Pancreas (tissue), 10 donors: ENCODE results near the gene MORC2. TPM values are rescaled to one million over a fixed set of nuclear protein-coding genes. Genes with fewer than 3 reads are reported as not detected.
A peak's percentile ranks its signal among the peaks of the same experiment; 100 is the strongest.

ENCODE experiments used
- ATAC-seq, 4 donors: fragments of 200-7000 bp; cut with Tn5 transposase; one replicate each; pipeline versions ENCODE4 v1.8.0 to v1.9.1; 2020; ENCODE audit warnings: mild to moderate bottlenecking in 4 of 4, moderate library complexity in 4 of 4
- DNase-seq, 6 donors: peaks; one replicate each; pipeline ENCODE4 v3.0.0-alpha.2; 2020
- FAIRE-seq: peaks from 2 replicates; lab custom pipeline; 2012; peaks lifted over from hg19 to GRCh38; lab: Jason Lieb, UNC
- H3K27ac ChIP-seq, 4 donors: fragments of 200-600 bp; sonication (generic); 1 replicate in 3 of 4; 2 replicates in 1 of 4; pipeline versions ENCODE4 v1.5.0 to v1.8.0; 2020
- H3K27me3 ChIP-seq, 4 donors: fragments of 200-600 bp; one replicate each; pipeline ENCODE4 v1.8.0; 2021
- H3K36me3 ChIP-seq, 3 donors: fragments of 200-600 bp; sonication (generic) in 1 of 3; one replicate each; pipeline versions ENCODE4 v1.5.0 to v1.8.0; 2020 to 2021
- H3K4me1 ChIP-seq, 3 donors: fragments of 200-600 bp; one replicate each; pipeline ENCODE4 v1.8.0; 2021
- H3K4me3 ChIP-seq, 4 donors: fragments of 200-600 bp; sonication (generic) in 2 of 4; one replicate each; pipeline versions ENCODE4 v1.5.0 to v1.8.0; 2020 to 2021
- H3K9me3 ChIP-seq, 4 donors: fragments of 200-600 bp; one replicate each; pipeline ENCODE4 v1.8.0; 2021
- WGBS, 2 donors: extraction: QIAGEN DNeasy Blood & Tissue Kit; methylation state at CpG; one replicate each; pipeline ENCODE4 v1.1.7; 2013; 5-methylcytosine and 5-hydroxymethylcytosine counted together
- intact Hi-C, 3 donors: fragments of 100-400 bp; cut with DNase I; formaldehyde crosslinking; loops; one replicate each; pipeline versions ENCODE4 v1.11.1 to v1.14.2; 2022
- polyA plus RNA-seq, 2 donors: library from polyadenylated mRNA; stranded (reverse); fragments of 200-250 nt; gene quantifications; one replicate each; pipeline ENCODE4 v1.2.3, GENCODE V29; 2013
- total RNA-seq, 6 donors: library from RNA; stranded (reverse); fragmentation: NEBNext Ultra II Directional in 4 of 6; extraction: Animal tissue kit (Norgen Biotek cat#: 25700) in 4 of 6; gene quantifications; one replicate each; pipeline versions ENCODE4 v1.2.1 to v1.2.4, GENCODE V29; 2021 to 2023
- TF ChIP-seq, protein P1 (sequence below), 4 donors: fragments of 200-600 bp; sonication (generic) in 3 of 4; IDR thresholded peaks; one replicate each; pipeline versions ENCODE4 v1.5.0 to v1.8.0; 2021; ENCODE audit warnings: antibody characterized with exemption in 4 of 4
- donor health status: healthy with polysubstance abuse.
- donor health status: DM: no; HTN: no; CAD: no; lungs with moderate emphysema.
- donor health status: DM: no; HTN: no; CAD: no.
- donor health status: control.
- donor health status: control.
- donor health status: Bipolar disorder and iron deficiency.
- donor health status: DM: yes; HTN: yes; CAD: no.
- donor health status: DM: no; HTN: no; CAD: no.
- donor health status: DM: no; HTN: no; CAD: no.
- donor health status: DM: yes; HTN: yes; CAD: no.

Gene MORC2
- total and polyA plus RNA-seq, 8 donors, result 7.8 to 36.1 (median 10.8) TPM

DNA sequence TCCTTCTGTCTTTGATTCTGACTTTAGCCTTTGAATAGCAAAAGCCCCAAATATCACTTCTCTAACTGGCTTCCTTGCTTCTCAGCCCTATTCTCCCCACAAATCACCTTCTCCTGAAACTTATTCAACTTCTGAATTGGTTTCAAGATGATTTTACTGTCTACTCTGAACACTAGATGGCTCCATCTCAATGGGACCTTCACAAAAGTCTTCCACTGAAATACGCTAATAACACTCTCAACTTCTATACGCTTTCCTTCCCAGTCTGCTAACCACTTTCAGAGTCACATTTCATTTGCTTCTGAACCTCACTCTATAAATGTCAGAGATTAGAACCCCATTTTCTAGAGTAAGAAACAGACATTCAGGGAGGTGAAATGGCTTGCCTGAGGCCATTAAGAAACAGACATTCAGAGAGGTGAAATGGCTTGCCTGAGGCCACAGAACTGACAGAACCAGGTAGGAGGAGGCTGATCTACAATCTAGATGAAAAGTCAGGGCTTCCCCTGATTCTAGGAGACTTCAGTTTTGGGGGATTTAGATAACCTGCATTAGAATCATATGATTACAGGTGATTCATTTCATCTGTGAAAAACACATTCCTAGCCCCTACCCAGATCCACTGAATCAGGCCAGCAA is 20.6 kb downstream of the MORC2 start:
- TF ChIP-seq, protein P1, sequence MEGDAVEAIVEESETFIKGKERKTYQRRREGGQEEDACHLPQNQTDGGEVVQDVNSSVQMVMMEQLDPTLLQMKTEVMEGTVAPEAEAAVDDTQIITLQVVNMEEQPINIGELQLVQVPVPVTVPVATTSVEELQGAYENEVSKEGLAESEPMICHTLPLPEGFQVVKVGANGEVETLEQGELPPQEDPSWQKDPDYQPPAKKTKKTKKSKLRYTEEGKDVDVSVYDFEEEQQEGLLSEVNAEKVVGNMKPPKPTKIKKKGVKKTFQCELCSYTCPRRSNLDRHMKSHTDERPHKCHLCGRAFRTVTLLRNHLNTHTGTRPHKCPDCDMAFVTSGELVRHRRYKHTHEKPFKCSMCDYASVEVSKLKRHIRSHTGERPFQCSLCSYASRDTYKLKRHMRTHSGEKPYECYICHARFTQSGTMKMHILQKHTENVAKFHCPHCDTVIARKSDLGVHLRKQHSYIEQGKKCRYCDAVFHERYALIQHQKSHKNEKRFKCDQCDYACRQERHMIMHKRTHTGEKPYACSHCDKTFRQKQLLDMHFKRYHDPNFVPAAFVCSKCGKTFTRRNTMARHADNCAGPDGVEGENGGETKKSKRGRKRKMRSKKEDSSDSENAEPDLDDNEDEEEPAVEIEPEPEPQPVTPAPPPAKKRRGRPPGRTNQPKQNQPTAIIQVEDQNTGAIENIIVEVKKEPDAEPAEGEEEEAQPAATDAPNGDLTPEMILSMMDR (IDR thresholded peaks at IDR 0.05), result peak in 2 of 4 donors; percentile 25 to 33
- Histone ChIP-seq H3K9me3 (no peaks in the 10 kb centered on the region), H3K4me3 (no peak overlapping the region), H3K36me3 (peaks cover 0 to 48% (median 25%) of the 10 kb centered on the region in 3 donors), H3K27ac (no peak overlapping the region), H3K27me3 (no peaks in the 10 kb centered on the region), H3K4me1 (no peaks in the 10 kb centered on the region)
- intact Hi-C loops, result loop anchor here in 2 of 3 donors (5.0 to 10.0 kb wide), 2 partner anchors 139 to 207 kb away; no protein-coding TSS in a partner anchor
- WGBS, 2 donors, result 19 to 36% methylated on average over 2 of the region's 2 CpGs
- FAIRE-seq (peak; percentile 83), DNase-seq (no peak), ATAC-seq (peak in 3 of 4 donors; percentile 80 to 90 (median 81))

DNA sequence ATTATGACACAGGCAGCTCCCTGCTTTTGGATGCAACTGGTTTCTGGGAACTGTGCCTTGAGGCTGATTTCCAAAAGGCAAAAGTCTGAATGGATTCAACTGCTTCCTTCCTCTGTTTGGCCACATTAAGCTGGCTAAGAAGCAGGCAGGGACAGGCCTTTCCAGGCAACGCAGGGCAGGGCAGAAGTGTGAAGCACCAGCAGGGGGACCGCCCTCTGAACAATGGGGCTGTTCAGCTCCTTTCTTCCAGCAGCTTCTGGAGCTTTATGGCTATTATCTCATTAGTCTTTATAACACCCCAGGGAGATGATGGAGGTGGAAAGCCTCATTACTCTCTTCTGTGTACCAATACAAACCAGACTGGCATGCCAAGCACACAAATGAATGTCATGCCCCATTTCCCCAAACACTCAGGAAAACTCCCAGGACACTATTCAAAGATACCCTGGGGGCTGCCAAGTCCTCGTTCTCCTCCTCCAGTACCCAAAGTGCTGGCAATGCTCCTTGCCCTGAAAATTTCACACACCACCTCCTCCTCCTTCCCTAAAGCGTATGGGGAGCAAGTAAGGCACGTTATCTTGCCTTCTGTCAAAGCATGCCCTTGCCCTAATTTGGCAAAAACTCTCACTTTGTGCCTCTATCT is 21.3 kb downstream of the MORC2 start:
- DNase-seq, result no peak

DNA sequence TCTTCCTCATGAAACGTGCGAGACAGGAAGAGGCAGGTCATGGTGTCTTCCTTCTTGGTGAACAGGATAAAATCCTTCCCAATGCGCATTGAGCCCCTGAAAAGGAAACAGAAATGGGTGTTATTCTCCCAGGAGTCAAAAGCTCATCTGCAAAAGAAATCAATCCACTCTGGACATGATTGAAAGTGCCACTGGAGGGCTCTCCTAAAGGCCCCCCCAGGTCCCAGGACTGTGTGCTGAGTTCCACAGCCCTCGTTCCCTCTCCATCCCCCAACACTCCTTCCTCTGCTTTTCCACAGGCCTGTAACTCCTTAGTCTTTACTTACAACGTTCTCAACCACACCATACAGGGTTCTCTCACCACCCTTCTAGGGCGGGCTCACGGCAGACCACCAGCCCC is 22.2 kb downstream of the MORC2 start:
- intact Hi-C loops, result loop anchor here in 2 of 3 donors (5.0 to 10.0 kb wide), 2 partner anchors 141 to 208 kb away; no protein-coding TSS in a partner anchor
- Histone ChIP-seq H3K36me3 (peaks cover 0 to 63% (median 37%) of the 10 kb centered on the region in 3 donors), H3K27ac (no peak overlapping the region), H3K27me3 (no peaks in the 10 kb centered on the region), H3K4me1 (no peaks in the 10 kb centered on the region), H3K9me3 (no peaks in the 10 kb centered on the region), H3K4me3 (no peak overlapping the region)
- FAIRE-seq, result no peak
- TF ChIP-seq, protein P1 (IDR thresholded peaks at IDR 0.05), result no peak
- DNase-seq, result no peak
- WGBS, 2 donors, result 70 to 78% methylated on average over 7 of the region's 7 CpGs
- no peak for ATAC-seq

More for the DNA sequence above, 21.3 kb downstream of the MORC2 start:
- no peak overlapping the region for H3K27ac ChIP-seq
- no peaks in the 10 kb centered on the region for H3K9me3 ChIP-seq
- H3K4me3 ChIP-seq, result no peak overlapping the region
- no peaks in the 10 kb centered on the region for H3K27me3 ChIP-seq
- TF ChIP-seq, protein P1 (IDR thresholded peaks at IDR 0.05), result no peak
- intact Hi-C loops, result loop anchor here in 2 of 3 donors (5.0 to 10.0 kb wide), 2 partner anchors 140 to 208 kb away; no protein-coding TSS in a partner anchor
- H3K4me1 ChIP-seq, result no peaks in the 10 kb centered on the region
- 80 to 82% methylated on average over 5 of the region's 5 CpGs for WGBS, 2 donors
- H3K36me3 ChIP-seq, result peaks cover 0 to 54% (median 27%) of the 10 kb centered on the region in 3 donors
- peak in 2 of 4 donors; percentile 30 to 62 for ATAC-seq
- FAIRE-seq, result no peak

DNA sequence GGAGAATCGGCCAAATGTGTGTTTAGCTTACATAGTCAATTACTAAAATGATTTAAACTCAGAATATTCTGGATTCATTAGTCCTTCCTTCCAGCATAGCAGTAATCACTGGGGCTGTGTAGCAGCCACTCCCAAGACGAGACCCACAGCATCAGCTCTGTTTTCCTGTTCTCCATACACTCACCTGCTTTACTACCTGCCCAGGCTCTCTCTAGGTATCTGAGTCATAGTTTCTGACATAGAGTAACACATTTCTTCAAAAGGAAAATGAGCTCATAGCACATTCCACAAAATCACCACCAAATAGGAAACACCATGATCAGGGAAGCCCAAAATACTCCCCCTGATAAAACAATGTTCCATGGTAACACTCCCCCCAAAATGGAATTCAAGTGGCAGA is 22.9 kb downstream of the MORC2 start:
- Histone ChIP-seq H3K27me3 (no peaks in the 10 kb centered on the region), H3K4me1 (no peaks in the 10 kb centered on the region), H3K9me3 (no peaks in the 10 kb centered on the region), H3K4me3 (no peak overlapping the region), H3K36me3 (peaks cover 0 to 70% (median 43%) of the 10 kb centered on the region in 3 donors), H3K27ac (no peak overlapping the region)
- TF ChIP-seq, protein P1 (IDR thresholded peaks at IDR 0.05), result no peak
- intact Hi-C loops, result loop anchor here in 2 of 3 donors (5.0 to 10.0 kb wide), 2 partner anchors 142 to 209 kb away; no protein-coding TSS in a partner anchor
- FAIRE-seq (no peak), DNase-seq (no peak), ATAC-seq (no peak)
- WGBS, 2 donors, result 86 to 96% methylated on average over 2 of the region's 2 CpGs
